H1 (cell line): Measurements from ENCODE around the gene GMCL2. TPM values are rescaled to one million over a fixed set of nuclear protein-coding genes. Genes with fewer than 3 reads are reported as not detected.

ENCODE experiments used
- SRF ChIP-seq: IDR thresholded peaks from 2 replicates; pipeline ENCODE4 v1.6.1; 2011; ENCODE audit warnings: mild to moderate bottlenecking, low read depth, low read length, moderate library complexity
- polyA plus RNA-seq, 7 experiments: library from polyadenylated mRNA; depleted of rRNA in 3 of 7; stranded (reverse) in 5 of 7; unstranded in 2 of 7; fragments of >200 nt in 5 of 7; fragments of 200-250 nt in 2 of 7; gene quantifications; 1 replicate in 5 of 7; 2 replicates in 1 of 7; 4 replicates in 1 of 7; pipeline versions ENCODE4 v1.2.1 to v1.2.3, GENCODE V29; 2011 to 2013; ENCODE audit warnings: missing spikeins in 2 of 7, mixed read lengths in 2 of 7
- total RNA-seq: library from RNA; stranded (reverse); fragmentation: NEBNext Ultra II Directional; extraction: Animal tissue kit (Norgen Biotek cat#: 25700); gene quantifications from 2 replicates; pipeline ENCODE4 v1.2.1, GENCODE V29; 2021

GMCL2 gene
- total and polyA plus RNA-seq, 2 of the 8 experiments (the other 6 are each of a cell fraction or from before 2014, with no cell fraction given): 0.13 TPM; not detected in 1

DNA sequence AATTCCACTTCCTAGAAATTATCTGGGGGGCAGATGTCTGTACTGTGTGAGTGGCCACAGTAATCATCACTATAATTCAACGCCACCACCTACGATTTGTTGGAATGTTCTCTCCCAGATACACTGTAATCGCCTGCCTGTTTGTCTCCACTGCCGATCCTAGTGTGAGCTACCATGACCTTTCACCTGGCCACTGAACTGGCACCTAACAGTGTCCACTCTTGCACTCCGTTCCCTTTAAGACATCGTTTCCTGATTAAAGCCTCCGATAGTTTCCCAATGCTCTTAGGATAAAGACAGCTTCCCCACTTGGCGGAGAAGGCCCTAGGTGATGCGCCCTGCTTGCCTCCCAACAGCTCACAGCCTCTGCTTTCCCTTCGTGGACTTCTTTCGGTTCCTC, 41.4 kb upstream of the GMCL2 start (continued):
- TF ChIP-seq SRF: no peak
- TF ChIP-seq, all 59 proteins: peak for 0
